T-cell (primary cell): ENCODE measurements around the gene GTF3C1. TPM values are rescaled to one million over a fixed set of nuclear protein-coding genes. Genes with fewer than 3 reads are reported as not detected.

Source experiments
- ATAC-seq, 4 experiments: fragments of 200-7000 bp in 3 of 4; fragments of 150-1000 bp in 1 of 4; cut with Tn5 transposase; replicated peaks in 1 of 4; 1 replicate in 3 of 4; 2 replicates in 1 of 4; pipeline ENCODE4 v1.10.0; 2021; ENCODE audit warnings: moderate library complexity in 3 of 4, mild to moderate bottlenecking in 2 of 4, moderate number of reproducible peaks in 1 of 4
- CTCF ChIA-PET, 2 donors: fragments of 300-600 bp; sonication (Branson Sonifier 250); formaldehyde crosslinking; loops; one replicate each; lab custom pipeline; 2022; ENCODE audit warnings: antibody characterized with exemption in 2 of 2; lab: Charles Lee
- POLR2A ChIA-PET, 2 donors: fragments of 300-600 bp; sonication (Branson Sonifier 250); formaldehyde crosslinking; loops; one replicate each; lab custom pipeline; 2022; ENCODE audit warnings: antibody characterized with exemption in 2 of 2; lab: Charles Lee
- DNase-seq, 35 experiments: peaks; one replicate each; pipeline versions ENCODE4 v3.0.0 to v3.0.0-alpha.2; 2013 to 2023
- H3K27ac ChIP-seq: one replicate; pipeline ENCODE4 v1.5.1; 2013; ENCODE audit warnings: low read length
- H3K27me3 ChIP-seq, 2 experiments: replicated peaks in 1 of 2; 1 replicate in 1 of 2; 2 replicates in 1 of 2; pipeline versions ENCODE4 v1.6.1 to v1.7.0; 2013; ENCODE audit warnings: low read length in 1 of 2, mixed read lengths in 1 of 2; ENCODE audit not compliant: control insufficient read depth in 2 of 2, insufficient read depth in 2 of 2; ENCODE audit errors: extremely low read depth in 1 of 2
- H3K36me3 ChIP-seq, 2 donors: 1 replicate in 1 of 2; 2 replicates in 1 of 2; pipeline versions ENCODE4 v1.6.1 to v1.7.0; 2013; ENCODE audit warnings: low read length in 1 of 2; ENCODE audit not compliant: control insufficient read depth in 2 of 2, insufficient read depth in 1 of 2; ENCODE audit errors: extremely low read depth in 1 of 2
- H3K4me1 ChIP-seq, 2 experiments: 1 replicate in 1 of 2; 2 replicates in 1 of 2; pipeline versions ENCODE4 v1.6.1 to v1.7.0; 2013; ENCODE audit warnings: low read length in 2 of 2, mixed read lengths in 1 of 2; ENCODE audit not compliant: insufficient read depth in 2 of 2, control insufficient read depth in 1 of 2; ENCODE audit errors: extremely low read depth in 1 of 2
- H3K4me3 ChIP-seq, 2 donors: 1 replicate in 1 of 2; 2 replicates in 1 of 2; pipeline versions ENCODE4 v1.5.1 to v1.7.0; 2013; ENCODE audit warnings: mild to moderate bottlenecking in 2 of 2, low read length in 1 of 2, moderate library complexity in 1 of 2; ENCODE audit not compliant: control insufficient read depth in 1 of 2; ENCODE audit errors: extremely low read depth in 1 of 2
- H3K9me3 ChIP-seq: 2 replicates; pipeline ENCODE4 v1.7.0; 2013
- H3K27ac Mint-ChIP-seq, 2 donors: one replicate each; pipeline ENCODE4 v1.8.0; 2020 to 2021; ENCODE audit warnings: mild to moderate bottlenecking in 2 of 2, mixed read lengths in 2 of 2
- H3K27me3 Mint-ChIP-seq, 2 donors: one replicate each; pipeline ENCODE4 v1.8.0; 2021 to 2022; ENCODE audit warnings: mixed read lengths in 2 of 2
- H3K36me3 Mint-ChIP-seq: one replicate; pipeline ENCODE4 v1.8.0; 2021; ENCODE audit warnings: mixed read lengths
- H3K4me1 Mint-ChIP-seq, 3 donors: one replicate each; pipeline ENCODE4 v1.8.0; 2020 to 2022; ENCODE audit warnings: mixed read lengths in 3 of 3, mild to moderate bottlenecking in 1 of 3
- H3K4me3 Mint-ChIP-seq, 3 donors: one replicate each; pipeline ENCODE4 v1.8.0; 2020 to 2022; ENCODE audit warnings: mild to moderate bottlenecking in 3 of 3, mixed read lengths in 3 of 3, moderate library complexity in 3 of 3
- H3K9me3 Mint-ChIP-seq, 3 donors: one replicate each; pipeline ENCODE4 v1.8.0; 2020 to 2022; ENCODE audit warnings: mixed read lengths in 3 of 3
- WGBS: methylation state at CpG from one replicate; pipeline ENCODE4 v1.1.5; 2013; ENCODE audit warnings: missing lambda C conversion rate; ENCODE audit not compliant: insufficient coverage; 5-methylcytosine and 5-hydroxymethylcytosine counted together
- total RNA-seq, 35 experiments: library from RNA in 6 of 35; stranded (reverse) in 6 of 35; fragments of 120-200 nt in 1 of 35; gene quantifications; one replicate each; pipeline versions ENCODE4 v1.2.1 to v1.2.4 and lab custom pipeline; 2013 to 2026

Gene GTF3C1
- total RNA-seq, 5 donors from 2014 or later (not counting 1 experiment from before 2014, with no cell fraction given): 60.3 to 72.8 (median 61.4) TPM

DNA sequence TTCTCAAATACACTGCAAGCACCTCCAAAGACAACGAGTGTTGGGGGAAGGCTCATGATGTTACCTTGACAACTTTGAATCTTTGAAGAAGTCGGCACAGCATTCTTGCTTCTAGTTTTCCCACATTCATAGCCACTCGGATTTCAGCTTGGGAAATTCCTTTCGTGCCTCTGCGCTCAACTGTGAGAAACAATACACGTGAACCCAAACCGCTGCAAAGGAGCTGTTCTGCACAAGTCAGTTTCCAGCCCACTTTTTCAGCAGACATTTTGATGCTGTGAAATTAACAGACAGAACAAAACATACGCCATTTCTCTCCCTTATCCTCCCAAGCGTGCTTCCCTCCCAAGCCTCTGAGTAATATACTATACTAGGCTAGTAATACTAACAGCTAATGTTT lies 41.2 kb downstream of the GTF3C1 start:
- 94% methylated on average over 6 of the region's 9 CpGs for WGBS
- H3K27ac Mint-ChIP-seq: no peak overlapping the region
- POLR2A ChIA-PET: no interaction called here
- DNase-seq (no peak), ATAC-seq (no peak)
- H3K4me1 ChIP-seq: no peaks in the 10 kb centered on the region
- peaks cover 24 to 85% of the 10 kb centered on the region in 2 donors for H3K36me3 ChIP-seq
- H3K4me3 Mint-ChIP-seq: no peak overlapping the region
- no peaks in the 10 kb centered on the region for H3K9me3 Mint-ChIP-seq
- H3K4me1 Mint-ChIP-seq: no peaks in the 10 kb centered on the region
- H3K27me3 ChIP-seq: no peaks in the 10 kb centered on the region
- peaks cover 75% of the 10 kb centered on the region for H3K36me3 Mint-ChIP-seq
- H3K4me3 ChIP-seq: no peak overlapping the region
- H3K27ac ChIP-seq: no peak overlapping the region
- H3K27me3 Mint-ChIP-seq: no peaks in the 10 kb centered on the region
- no peaks in the 10 kb centered on the region for H3K9me3 ChIP-seq
- CTCF ChIA-PET: no interaction called here

DNA sequence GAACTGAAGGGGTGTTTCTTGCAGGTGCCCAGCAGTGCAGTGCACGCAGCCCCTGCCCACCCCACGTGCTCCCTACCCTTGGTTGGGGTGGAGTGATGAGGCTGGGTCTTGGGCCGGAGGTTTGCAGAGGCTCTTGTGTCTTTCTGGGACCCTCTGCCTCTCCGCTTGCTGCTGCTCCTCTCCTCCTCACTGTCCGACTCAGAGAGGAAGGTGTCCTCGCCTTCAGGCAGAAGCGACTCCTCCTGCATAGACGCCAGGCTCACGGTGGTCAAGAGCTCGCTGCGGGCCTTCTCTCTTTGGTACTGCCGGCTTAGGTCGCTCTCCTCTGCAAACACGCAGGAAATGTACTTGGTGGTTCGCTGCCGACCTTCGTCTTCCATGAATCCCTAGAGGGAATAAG lies 42.9 kb downstream of the GTF3C1 start:
- ATAC-seq: no peak
- Mint-ChIP-seq H3K9me3 (no peaks in the 10 kb centered on the region), H3K27ac (no peak overlapping the region), H3K27me3 (no peaks in the 10 kb centered on the region), H3K4me1 (no peaks in the 10 kb centered on the region), H3K36me3 (peaks cover 71% of the 10 kb centered on the region), H3K4me3 (no peak overlapping the region)
- no peak for DNase-seq
- H3K4me1 ChIP-seq: no peaks in the 10 kb centered on the region
- no peaks in the 10 kb centered on the region for H3K9me3 ChIP-seq
- ChIA-PET POLR2A (no interaction called here), CTCF (no interaction called here)
- no peaks in the 10 kb centered on the region for H3K27me3 ChIP-seq
- H3K4me3 ChIP-seq: no peak overlapping the region
- peaks cover 29 to 92% of the 10 kb centered on the region in 2 donors for H3K36me3 ChIP-seq
- WGBS: 98% methylated on average over 13 of the region's 17 CpGs
- H3K27ac ChIP-seq: no peak overlapping the region

DNA sequence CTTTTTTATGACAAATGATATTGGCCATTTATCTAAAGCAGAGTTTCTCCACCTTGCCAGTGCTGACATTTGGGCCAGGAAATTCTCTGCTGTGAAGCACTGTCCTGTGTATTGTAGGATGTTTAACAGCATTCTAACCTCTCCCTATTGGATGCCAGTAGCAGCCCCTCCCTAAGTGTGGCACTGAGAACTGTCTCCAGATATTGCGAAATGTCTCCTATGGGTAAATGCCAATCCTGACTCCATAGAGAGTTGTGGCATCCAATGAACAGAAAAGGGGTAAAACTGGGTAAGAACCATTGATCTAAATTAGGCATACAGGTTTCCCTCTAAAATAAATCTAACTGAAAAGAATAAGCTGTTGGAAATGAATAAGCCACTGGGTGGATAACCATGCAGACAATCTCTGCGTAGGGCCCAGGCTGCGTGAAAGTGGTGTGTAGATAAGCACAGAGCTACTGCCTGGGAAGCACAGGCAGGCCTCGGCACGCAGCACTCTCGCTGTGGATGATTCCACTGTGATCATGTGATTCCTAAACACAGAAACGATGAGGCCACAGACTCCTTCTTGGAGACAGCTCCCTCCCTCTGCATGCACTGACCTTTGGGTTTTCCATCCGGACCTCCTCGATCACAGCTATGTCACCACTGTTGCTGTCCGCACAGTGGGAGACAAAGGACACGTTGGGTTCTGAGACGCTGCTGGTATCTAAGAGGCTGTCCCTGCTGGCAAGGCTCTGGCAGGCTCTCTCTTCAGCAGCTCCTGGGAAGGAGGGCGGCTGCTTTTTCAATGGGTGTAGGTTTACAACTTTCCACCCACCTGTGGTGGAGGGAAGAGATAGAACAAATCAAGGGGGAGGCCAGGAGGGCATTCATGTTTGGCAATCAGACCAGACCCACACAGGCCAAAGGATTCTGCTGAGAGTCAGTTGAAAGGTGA lies 44.1 kb downstream of the GTF3C1 start:
- no peak overlapping the region for H3K4me3 ChIP-seq
- H3K27ac Mint-ChIP-seq: no peak overlapping the region
- H3K4me3 Mint-ChIP-seq: no peak overlapping the region
- ChIA-PET CTCF (no interaction called here), POLR2A (no interaction called here)
- WGBS: 96% methylated on average over 9 of the region's 13 CpGs
- no peaks in the 10 kb centered on the region for H3K9me3 Mint-ChIP-seq
- H3K36me3 ChIP-seq: peaks cover 30 to 91% of the 10 kb centered on the region in 2 donors
- no peaks in the 10 kb centered on the region for H3K4me1 ChIP-seq
- no peak overlapping the region for H3K27ac ChIP-seq
- no peaks in the 10 kb centered on the region for H3K27me3 ChIP-seq
- no peaks in the 10 kb centered on the region for H3K27me3 Mint-ChIP-seq
- H3K36me3 Mint-ChIP-seq: peaks cover 72% of the 10 kb centered on the region
- no peaks in the 10 kb centered on the region for H3K9me3 ChIP-seq
- no peaks in the 10 kb centered on the region for H3K4me1 Mint-ChIP-seq
- ATAC-seq (no peak), DNase-seq (no peak)

DNA sequence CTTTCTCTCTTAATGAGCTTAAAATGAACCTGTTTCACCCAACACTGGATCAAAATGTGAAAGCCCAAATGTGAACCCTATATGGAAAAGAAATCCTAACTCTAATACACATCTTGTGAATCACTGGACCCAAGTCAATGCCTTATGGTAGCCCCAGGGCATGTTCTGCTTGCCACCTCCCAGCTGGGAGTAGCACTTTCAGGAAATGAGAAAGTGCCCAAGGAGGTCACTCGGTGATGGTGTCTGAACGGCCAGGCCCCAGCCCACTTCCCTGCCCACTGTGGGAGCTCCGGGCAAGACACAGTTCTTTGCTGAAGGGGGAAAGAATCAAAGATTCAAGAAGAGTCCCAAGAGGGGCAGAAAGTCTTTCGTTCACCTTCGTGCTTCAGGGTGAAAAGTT lies 46.1 kb downstream of the GTF3C1 start:
- H3K27ac Mint-ChIP-seq: no peak overlapping the region

DNA sequence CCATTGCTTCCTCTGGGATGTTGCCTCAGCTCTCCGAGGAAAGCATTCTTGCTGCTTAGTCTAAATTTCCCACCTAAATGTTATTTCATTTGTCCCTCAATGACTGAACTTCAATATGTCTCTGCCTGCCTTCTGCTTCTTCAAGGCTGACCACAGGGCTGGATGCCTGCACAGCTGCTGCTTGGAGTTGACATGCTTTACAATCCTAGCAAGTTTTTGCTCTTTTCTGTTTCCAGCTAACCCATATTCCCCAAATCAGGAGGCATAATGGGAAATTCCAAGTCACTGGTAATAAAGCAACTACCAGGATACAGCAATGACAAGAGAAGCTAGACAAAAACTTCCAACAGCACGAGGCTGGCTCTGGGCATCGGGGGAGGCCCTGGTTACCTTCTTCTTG lies 48.9 kb downstream of the GTF3C1 start:
- DNase-seq (no peak), ATAC-seq (no peak)
- 97% methylated on average over 3 of the region's 3 CpGs for WGBS
- Mint-ChIP-seq H3K4me3 (no peak overlapping the region), H3K27me3 (no peaks in the 10 kb centered on the region), H3K27ac (no peak overlapping the region), H3K9me3 (no peaks in the 10 kb centered on the region), H3K4me1 (no peaks in the 10 kb centered on the region), H3K36me3 (peaks cover 76% of the 10 kb centered on the region)
- CTCF ChIA-PET: no interaction called here
- Histone ChIP-seq H3K27me3 (no peaks in the 10 kb centered on the region), H3K36me3 (peaks cover 24 to 96% of the 10 kb centered on the region in 2 donors), H3K27ac (no peak overlapping the region), H3K9me3 (no peaks in the 10 kb centered on the region), H3K4me1 (no peaks in the 10 kb centered on the region), H3K4me3 (no peak overlapping the region)
- POLR2A ChIA-PET: no interaction called here

More for the DNA sequence above, 46.1 kb downstream of the GTF3C1 start:
- Histone ChIP-seq H3K27ac (no peak overlapping the region), H3K9me3 (no peaks in the 10 kb centered on the region), H3K27me3 (no peaks in the 10 kb centered on the region), H3K36me3 (peaks cover 30 to 96% of the 10 kb centered on the region in 2 donors), H3K4me1 (no peaks in the 10 kb centered on the region), H3K4me3 (no peak overlapping the region)
- peaks cover 77% of the 10 kb centered on the region for H3K36me3 Mint-ChIP-seq
- WGBS: 95% methylated on average over 5 of the region's 5 CpGs
- no peaks in the 10 kb centered on the region for H3K9me3 Mint-ChIP-seq
- no peak for DNase-seq
- no peak overlapping the region for H3K4me3 Mint-ChIP-seq
- CTCF ChIA-PET: no interaction called here
- no peaks in the 10 kb centered on the region for H3K27me3 Mint-ChIP-seq
- POLR2A ChIA-PET: no interaction called here
- no peak for ATAC-seq
- H3K4me1 Mint-ChIP-seq: no peaks in the 10 kb centered on the region

DNA sequence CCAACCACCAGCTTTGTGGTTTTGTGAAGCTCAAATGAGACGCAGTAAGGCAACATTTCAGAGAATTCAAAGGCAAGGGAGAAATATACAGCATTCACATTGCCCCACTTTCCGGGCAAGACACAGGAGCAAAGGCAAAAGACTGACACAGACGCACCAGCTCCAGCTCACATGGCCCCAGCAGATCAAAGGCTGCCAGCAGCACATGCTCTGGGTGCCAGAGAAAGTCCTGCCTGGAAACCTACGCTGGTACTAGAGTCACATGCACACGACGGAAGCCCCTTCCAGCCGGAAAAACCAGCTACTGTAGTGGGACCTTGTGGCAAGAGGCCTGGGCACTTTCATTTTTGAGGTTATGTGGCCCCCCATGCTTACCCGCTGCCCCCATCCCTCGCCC lies 50.1 kb downstream of the GTF3C1 start:
- DNase-seq (no peak), ATAC-seq (no peak)
- Histone ChIP-seq H3K4me1 (no peaks in the 10 kb centered on the region), H3K4me3 (no peak overlapping the region), H3K36me3 (peaks cover 26 to 96% of the 10 kb centered on the region in 2 donors), H3K9me3 (no peaks in the 10 kb centered on the region), H3K27me3 (no peaks in the 10 kb centered on the region), H3K27ac (no peak overlapping the region)
- POLR2A ChIA-PET: no interaction called here
- 94% methylated on average over 6 of the region's 9 CpGs for WGBS
- no peaks in the 10 kb centered on the region for H3K9me3 Mint-ChIP-seq
- H3K4me1 Mint-ChIP-seq: no peaks in the 10 kb centered on the region
- H3K27ac Mint-ChIP-seq: no peak overlapping the region
- peaks cover 74% of the 10 kb centered on the region for H3K36me3 Mint-ChIP-seq
- no peaks in the 10 kb centered on the region for H3K27me3 Mint-ChIP-seq
- no peak overlapping the region for H3K4me3 Mint-ChIP-seq
- CTCF ChIA-PET: no interaction called here
